ENCODE results near the gene EAPP.
"Not testable (repeated sequence)": the region's sequence is repeated elsewhere in the genome, so short reads cannot be mapped to it uniquely, and the experiment has no call there.

The EAPP gene

GRCh38 chr14:34539407-34540180 is at the start of gene EAPP:
EAPP (minus strand) TSS chr14:34539701; CDS start chr14:34539628, 73 bp downstream.
- peak; percentile 89 for DNase-seq (ENCODE audit: low read depth)

- DNase-seq (ENCODE audit: low read depth): no peak
Observed at GRCh38 chr14:34583525-34583924, 44.0 kb upstream of the EAPP start.

- no peak for DNase-seq (ENCODE audit: low read depth)
Observed at GRCh38 chr14:34582117-34582680, 42.7 kb upstream of the EAPP start.

GRCh38 chr14:34580381-34580780 is 40.9 kb upstream of the EAPP start:
- no peak for DNase-seq (ENCODE audit: low read depth)

GRCh38 chr14:34571771-34572170 is 32.3 kb upstream of the EAPP start:
- no peak for DNase-seq (ENCODE audit: low read depth)

GRCh38 chr14:34569750-34570149 is 30.2 kb upstream of the EAPP start:
- DNase-seq (ENCODE audit: low read depth): no peak

- DNase-seq (ENCODE audit: low read depth): no peak
Observed at GRCh38 chr14:34568803-34569202, 29.3 kb upstream of the EAPP start.

GRCh38 chr14:34562776-34563150 is 23.3 kb upstream of the EAPP start:
- DNase-seq (ENCODE audit: low read depth): no peak

GRCh38 chr14:34562037-34562775 is 22.7 kb upstream of the EAPP start:
- not testable (repeated sequence) for DNase-seq (ENCODE audit: low read depth)

GRCh38 chr14:34556498-34556829 is 17.0 kb upstream of the EAPP start:
- DNase-seq (ENCODE audit: low read depth): not testable (repeated sequence)

GRCh38 chr14:34555583-34556497 is 16.3 kb upstream of the EAPP start:
- DNase-seq (ENCODE audit: low read depth): not testable (repeated sequence)

- no peak for DNase-seq (ENCODE audit: low read depth)
Observed at GRCh38 chr14:34554540-34555250, 15.2 kb upstream of the EAPP start.

GRCh38 chr14:34549276-34549966 is 9.9 kb upstream of the EAPP start:
- DNase-seq (ENCODE audit: low read depth): not testable (repeated sequence)

GRCh38 chr14:34548472-34548981 is 9.0 kb upstream of the EAPP start:
- no peak for DNase-seq (ENCODE audit: low read depth)

GRCh38 chr14:34547136-34547520 is 7.6 kb upstream of the EAPP start:
- DNase-seq (ENCODE audit: low read depth): not testable (repeated sequence)

- DNase-seq (ENCODE audit: low read depth): not testable (repeated sequence)
Observed at GRCh38 chr14:34546272-34547135, 7.0 kb upstream of the EAPP start.

- not testable (repeated sequence) for DNase-seq (ENCODE audit: low read depth)
Observed at GRCh38 chr14:34540181-34541059, 919 bp upstream of the EAPP start.

GRCh38 chr14:34538871-34539406 is 562 bp downstream of the EAPP start:
- DNase-seq (ENCODE audit: low read depth): no peak

Data from CMK (cell line).